Loucy (cell line): ENCODE results near the gene TBX20.
"Not testable (repeated sequence)": the region's sequence is repeated elsewhere in the genome, so short reads cannot be mapped to it uniquely, and the experiment has no call there.

Experiments used
- H2AFZ ChIP-seq: fragments of 200-600 bp; sonication (generic); 2 replicates; pipeline ENCODE4 v1.6.0; 2016; ENCODE audit warnings: antibody characterized with exemption, mild to moderate bottlenecking, low read length, moderate library complexity
- H3F3A ChIP-seq: fragments of 200-600 bp; 2 replicates; pipeline ENCODE4 v1.6.0; 2016; ENCODE audit warnings: antibody characterized with exemption, low read depth, mild to moderate bottlenecking
- H3K27me3 ChIP-seq: fragments of 200-600 bp; sonication (generic); 2 replicates; pipeline ENCODE4 v1.6.1; 2014; ENCODE audit warnings: low read length, mild to moderate bottlenecking; ENCODE audit not compliant: insufficient read depth, poor library complexity, severe bottlenecking
- H3K36me3 ChIP-seq: fragments of 200-600 bp; sonication (generic); 2 replicates; pipeline ENCODE4 v1.6.1; 2016; ENCODE audit warnings: low read length; ENCODE audit not compliant: insufficient read depth
- H3K4me1 ChIP-seq: fragments of 200-600 bp; sonication (generic); 2 replicates; pipeline ENCODE4 v1.5.1; 2014; ENCODE audit warnings: low read length, mild to moderate bottlenecking; ENCODE audit not compliant: insufficient read depth, poor library complexity, severe bottlenecking
- H3K4me2 ChIP-seq: fragments of 200-600 bp; sonication (generic); 2 replicates; pipeline ENCODE4 v1.6.0; 2014; ENCODE audit warnings: antibody characterized with exemption, low read length, low read depth, mild to moderate bottlenecking; ENCODE audit not compliant: poor library complexity, severe bottlenecking
- H3K4me3 ChIP-seq: fragments of 200-600 bp; sonication (generic); 2 replicates; pipeline ENCODE4 v1.5.1; 2014; ENCODE audit warnings: low read length, mild to moderate bottlenecking, mixed read lengths; ENCODE audit not compliant: poor library complexity, severe bottlenecking
- H3K79me2 ChIP-seq: fragments of 200-600 bp; sonication (generic); 2 replicates; pipeline ENCODE4 v1.6.1; 2014; ENCODE audit warnings: low read length; ENCODE audit not compliant: insufficient read depth
- H3K9ac ChIP-seq: fragments of 200-600 bp; sonication (generic); 2 replicates; pipeline ENCODE4 v1.6.0; 2014; ENCODE audit warnings: mild to moderate bottlenecking, low read depth, low read length, moderate library complexity; ENCODE audit not compliant: poor library complexity, severe bottlenecking
- H3K9me2 ChIP-seq: fragments of 200-600 bp; sonication (generic); replicated peaks from 2 replicates; pipeline ENCODE4 v1.6.1; 2016; ENCODE audit warnings: low read depth, low read length, mixed read lengths
- H3K9me3 ChIP-seq: fragments of 200-600 bp; sonication (generic); 2 replicates; pipeline ENCODE4 v1.6.1; 2014; ENCODE audit warnings: mild to moderate bottlenecking, antibody characterized with exemption, low read length, low read depth; ENCODE audit not compliant: insufficient read depth
- H4K20me1 ChIP-seq: fragments of 200-600 bp; sonication (generic); 2 replicates; pipeline ENCODE4 v1.6.0; 2014; ENCODE audit warnings: antibody characterized with exemption, low read length, mild to moderate bottlenecking; ENCODE audit not compliant: insufficient read depth, poor library complexity, severe bottlenecking

The TBX20 gene

DNA sequence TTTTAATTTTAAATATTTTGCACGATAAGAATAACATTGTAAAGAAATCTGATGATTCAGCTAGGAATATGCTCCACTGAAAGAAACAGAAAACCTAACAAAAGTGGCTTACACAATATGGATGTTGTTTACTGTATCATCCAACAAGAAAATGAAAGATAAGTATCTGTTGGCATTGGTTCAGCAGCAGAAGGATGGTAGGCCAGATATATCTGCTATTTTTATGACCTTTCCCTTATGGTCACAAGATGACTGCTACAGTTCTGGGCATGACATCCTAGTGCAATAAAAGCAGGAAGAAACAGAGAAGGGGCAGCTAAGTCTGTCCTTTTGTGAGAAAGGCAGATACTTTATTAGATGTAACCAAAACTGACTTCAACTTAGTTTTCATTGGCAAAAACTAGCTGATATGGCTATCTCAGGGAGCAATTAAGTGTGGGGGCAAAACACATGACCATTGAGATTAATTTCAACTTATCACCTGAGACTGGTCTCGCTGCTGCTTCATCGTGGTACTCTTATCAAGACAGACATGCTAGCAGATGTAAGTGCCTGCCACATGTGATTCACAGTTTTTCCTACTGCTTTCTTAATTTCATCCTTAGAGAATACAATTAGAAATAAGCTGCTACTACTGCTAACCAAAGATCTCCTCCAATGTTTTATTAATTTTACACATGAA, 92.7 kb downstream of the TBX20 start:
- not testable (repeated sequence) for H3K36me3 ChIP-seq, H4K20me1 ChIP-seq, H3K79me2 ChIP-seq, H3K4me1 ChIP-seq, H3K9me3 ChIP-seq, H2AFZ ChIP-seq, H3K9ac ChIP-seq, H3K27me3 ChIP-seq, H3K4me3 ChIP-seq, H3F3A ChIP-seq, H3K9me2 ChIP-seq
- peak overlapping the region; percentile 55 for H3K4me2 ChIP-seq
